ENCODE measurements around the gene SCN3A.

Gene SCN3A

GRCh38 chr2:165238295-165238694 is 34.4 kb upstream of the SCN3A start:
- Histone ChIP-seq H3K9me3 (ENCODE audit: control insufficient read depth, low read length) (no peaks in the 10 kb centered on the region), H3K4me1 (no peaks in the 10 kb centered on the region), H3K27me3 (ENCODE audit: control insufficient read depth, insufficient read depth, low read length) (no peaks in the 10 kb centered on the region), H3K9ac (no peak overlapping the region), H2AFZ (no peak overlapping the region), H3K4me2 (ENCODE audit: low read length) (no peak overlapping the region), H3K79me2 (no peaks in the 10 kb centered on the region), H3K27ac (no peak overlapping the region), H3K4me3 (ENCODE audit: low read depth, low read length) (no peak overlapping the region), H3K36me3 (ENCODE audit: control insufficient read depth, insufficient read depth, low read length) (no peaks in the 10 kb centered on the region)
- no peak for TF ChIP-seq CTCF (IDR thresholded peaks at IDR 0.05)

GRCh38 chr2:165237056-165237455 is 33.2 kb upstream of the SCN3A start:
- Histone ChIP-seq H3K4me3 (ENCODE audit: low read depth, low read length) (no peak overlapping the region), H3K4me2 (ENCODE audit: low read length) (no peak overlapping the region), H3K9me3 (ENCODE audit: control insufficient read depth, low read length) (no peaks in the 10 kb centered on the region), H2AFZ (no peak overlapping the region), H3K27ac (no peak overlapping the region), H3K79me2 (no peaks in the 10 kb centered on the region), H3K9ac (no peak overlapping the region), H3K4me1 (no peaks in the 10 kb centered on the region), H3K27me3 (ENCODE audit: control insufficient read depth, insufficient read depth, low read length) (no peaks in the 10 kb centered on the region), H3K36me3 (ENCODE audit: control insufficient read depth, insufficient read depth, low read length) (no peaks in the 10 kb centered on the region)
- TF ChIP-seq CTCF (IDR thresholded peaks at IDR 0.05) = no peak

GRCh38 chr2:165227571-165227970 is 23.7 kb upstream of the SCN3A start:
- no peak overlapping the region for H3K9ac ChIP-seq
- H3K36me3 ChIP-seq (ENCODE audit: control insufficient read depth, insufficient read depth, low read length) = no peaks in the 10 kb centered on the region
- no peak overlapping the region for H2AFZ ChIP-seq
- no peaks in the 10 kb centered on the region for H3K9me3 ChIP-seq (ENCODE audit: control insufficient read depth, low read length)
- no peak overlapping the region for H3K4me3 ChIP-seq (ENCODE audit: low read depth, low read length)
- no peaks in the 10 kb centered on the region for H3K4me1 ChIP-seq
- H3K27ac ChIP-seq = no peak overlapping the region
- H3K4me2 ChIP-seq (ENCODE audit: low read length) = no peak overlapping the region
- no peaks in the 10 kb centered on the region for H3K27me3 ChIP-seq (ENCODE audit: control insufficient read depth, insufficient read depth, low read length)
- no peaks in the 10 kb centered on the region for H3K79me2 ChIP-seq
- TF ChIP-seq CTCF (IDR thresholded peaks at IDR 0.05) = no peak

- Histone ChIP-seq H3K9me3 (ENCODE audit: control insufficient read depth, low read length) (no peaks in the 10 kb centered on the region), H3K4me1 (no peaks in the 10 kb centered on the region), H3K9ac (no peak overlapping the region), H3K4me3 (ENCODE audit: low read depth, low read length) (no peak overlapping the region), H3K4me2 (ENCODE audit: low read length) (no peak overlapping the region), H3K36me3 (ENCODE audit: control insufficient read depth, insufficient read depth, low read length) (no peaks in the 10 kb centered on the region), H3K79me2 (no peaks in the 10 kb centered on the region), H3K27ac (no peak overlapping the region), H2AFZ (no peak overlapping the region), H3K27me3 (ENCODE audit: control insufficient read depth, insufficient read depth, low read length) (no peaks in the 10 kb centered on the region)
- TF ChIP-seq CTCF (IDR thresholded peaks at IDR 0.05) = no peak
These were observed 21.1 kb upstream of the SCN3A start for GRCh38 chr2:165224941-165225340.

- Histone ChIP-seq H3K79me2 (no peaks in the 10 kb centered on the region), H3K9ac (no peak overlapping the region), H3K27ac (no peak overlapping the region), H3K36me3 (ENCODE audit: control insufficient read depth, insufficient read depth, low read length) (no peaks in the 10 kb centered on the region), H3K4me1 (no peaks in the 10 kb centered on the region), H3K27me3 (ENCODE audit: control insufficient read depth, insufficient read depth, low read length) (no peaks in the 10 kb centered on the region), H3K4me2 (ENCODE audit: low read length) (no peak overlapping the region), H3K9me3 (ENCODE audit: control insufficient read depth, low read length) (no peaks in the 10 kb centered on the region), H2AFZ (no peak overlapping the region), H3K4me3 (ENCODE audit: low read depth, low read length) (no peak overlapping the region)
- TF ChIP-seq CTCF (IDR thresholded peaks at IDR 0.05) = no peak
These were observed 15.6 kb upstream of the SCN3A start for GRCh38 chr2:165219481-165219880.
